Progenitor cell of endocrine pancreas (in vitro differentiated cells): ENCODE measurements around the gene CARS2. TPM values are rescaled to one million over a fixed set of nuclear protein-coding genes. Genes with fewer than 3 reads are reported as not detected.

Experiments used
- DNase-seq: peaks from one replicate; pipeline ENCODE4 v3.0.0; 2021; ENCODE audit warnings: low spot score; ENCODE audit not compliant: unreplicated experiment
- H3K27ac Mint-ChIP-seq: 2 replicates; pipeline ENCODE4 v1.8.0; 2021; ENCODE audit warnings: mild to moderate bottlenecking, moderate library complexity, mixed read lengths
- H3K27me3 Mint-ChIP-seq: 2 replicates; pipeline ENCODE4 v1.8.0; 2021; ENCODE audit warnings: mixed read lengths
- H3K36me3 Mint-ChIP-seq: 2 replicates; pipeline ENCODE4 v1.8.0; 2022; ENCODE audit warnings: mixed read lengths; ENCODE audit not compliant: insufficient read depth
- H3K4me1 Mint-ChIP-seq: 2 replicates; pipeline ENCODE4 v1.8.0; 2021; ENCODE audit warnings: low read depth, mixed read lengths
- H3K4me3 Mint-ChIP-seq: 2 replicates; pipeline ENCODE4 v1.8.0; 2021; ENCODE audit warnings: low read depth, mild to moderate bottlenecking, moderate library complexity, mixed read lengths
- H3K9me3 Mint-ChIP-seq: 2 replicates; pipeline ENCODE4 v1.8.0; 2021; ENCODE audit warnings: low read depth, mixed read lengths
- CTCF ChIP-seq: fragments of 200-600 bp; sonication (generic); IDR thresholded peaks from one replicate; pipeline ENCODE4 v1.5.0; 2021; ENCODE audit warnings: antibody characterized with exemption, mild to moderate bottlenecking; ENCODE audit not compliant: unreplicated experiment
- total RNA-seq: library from RNA; stranded (reverse); gene quantifications from 2 replicates; pipeline ENCODE4 v1.2.1, GENCODE V29; 2021

CARS2 gene
- total RNA-seq, 1 donor from 2014 or later: 90.4 TPM

GRCh38 chr13:110618167-110618566 is 87.7 kb downstream of the CARS2 start:
- H3K27ac Mint-ChIP-seq: no peak overlapping the region

GRCh38 chr13:110617321-110618072 is 88.4 kb downstream of the CARS2 start:
- no peak for DNase-seq
- peaks cover 3% of the 10 kb centered on the region for H3K36me3 Mint-ChIP-seq
- peaks cover 2% of the 10 kb centered on the region for H3K9me3 Mint-ChIP-seq
- no peak for TF ChIP-seq CTCF
- peaks cover 23% of the 10 kb centered on the region for H3K4me1 Mint-ChIP-seq
- H3K4me3 Mint-ChIP-seq: peak overlapping the region; percentile 90
- peaks cover 13% of the 10 kb centered on the region for H3K27me3 Mint-ChIP-seq
- H3K27ac Mint-ChIP-seq: no peak overlapping the region

More at GRCh38 chr13:110618167-110618566, 87.7 kb downstream of the CARS2 start:
- H3K4me1 Mint-ChIP-seq: peaks cover 23% of the 10 kb centered on the region
- peaks cover 4% of the 10 kb centered on the region for H3K36me3 Mint-ChIP-seq
- H3K27me3 Mint-ChIP-seq: peaks cover 6% of the 10 kb centered on the region
- no peak for TF ChIP-seq CTCF
- H3K9me3 Mint-ChIP-seq: peaks cover 2% of the 10 kb centered on the region
- no peak overlapping the region for H3K4me3 Mint-ChIP-seq
- no peak for DNase-seq

- peak overlapping the region; percentile 76 for H3K27ac Mint-ChIP-seq
- peaks cover 23% of the 10 kb centered on the region for H3K4me1 Mint-ChIP-seq
- H3K36me3 Mint-ChIP-seq: peaks cover 1% of the 10 kb centered on the region
- H3K4me3 Mint-ChIP-seq: peak overlapping the region; percentile 90
- DNase-seq: no peak
- H3K9me3 Mint-ChIP-seq: peaks cover 2% of the 10 kb centered on the region
- H3K27me3 Mint-ChIP-seq: peaks cover 24% of the 10 kb centered on the region
- no peak for TF ChIP-seq CTCF
Observed at GRCh38 chr13:110616103-110617101, 89.5 kb downstream of the CARS2 start.

- peak; percentile 66 for DNase-seq
- peaks cover 1% of the 10 kb centered on the region for H3K36me3 Mint-ChIP-seq
- peak within 1 kb of the TSS; percentile 90 for H3K4me3 Mint-ChIP-seq
- peaks cover 23% of the 10 kb centered on the region for H3K4me1 Mint-ChIP-seq
- H3K27me3 Mint-ChIP-seq: peaks cover 31% of the 10 kb centered on the region
- H3K9me3 Mint-ChIP-seq: peaks cover 2% of the 10 kb centered on the region
- H3K27ac Mint-ChIP-seq: peak within 1 kb of the TSS; percentile 92
- no peak for TF ChIP-seq CTCF
Observed at GRCh38 chr13:110615322-110616102, 90.4 kb downstream of the CARS2 start, which contains the start of gene NAXD. NAXD (plus strand) TSS chr13:110615545; CDS start chr13:110615602, 57 bp downstream.
